K562 treated with DMSO at 1 percent for 12 hours (cell line): ENCODE results near the gene LMNA. TPM values are rescaled to one million over a fixed set of nuclear protein-coding genes. Genes with fewer than 3 reads are reported as not detected.

Source experiments
- total RNA-seq: library from RNA; unstranded; fragments of 300-600 nt; gene quantifications from 2 replicates; pipeline ENCODE4 v1.2.3, GENCODE V29; 2022; ENCODE audit not compliant: insufficient read depth

LMNA gene
- 239 and 270 TPM in 2 replicates for total RNA-seq

DNA sequence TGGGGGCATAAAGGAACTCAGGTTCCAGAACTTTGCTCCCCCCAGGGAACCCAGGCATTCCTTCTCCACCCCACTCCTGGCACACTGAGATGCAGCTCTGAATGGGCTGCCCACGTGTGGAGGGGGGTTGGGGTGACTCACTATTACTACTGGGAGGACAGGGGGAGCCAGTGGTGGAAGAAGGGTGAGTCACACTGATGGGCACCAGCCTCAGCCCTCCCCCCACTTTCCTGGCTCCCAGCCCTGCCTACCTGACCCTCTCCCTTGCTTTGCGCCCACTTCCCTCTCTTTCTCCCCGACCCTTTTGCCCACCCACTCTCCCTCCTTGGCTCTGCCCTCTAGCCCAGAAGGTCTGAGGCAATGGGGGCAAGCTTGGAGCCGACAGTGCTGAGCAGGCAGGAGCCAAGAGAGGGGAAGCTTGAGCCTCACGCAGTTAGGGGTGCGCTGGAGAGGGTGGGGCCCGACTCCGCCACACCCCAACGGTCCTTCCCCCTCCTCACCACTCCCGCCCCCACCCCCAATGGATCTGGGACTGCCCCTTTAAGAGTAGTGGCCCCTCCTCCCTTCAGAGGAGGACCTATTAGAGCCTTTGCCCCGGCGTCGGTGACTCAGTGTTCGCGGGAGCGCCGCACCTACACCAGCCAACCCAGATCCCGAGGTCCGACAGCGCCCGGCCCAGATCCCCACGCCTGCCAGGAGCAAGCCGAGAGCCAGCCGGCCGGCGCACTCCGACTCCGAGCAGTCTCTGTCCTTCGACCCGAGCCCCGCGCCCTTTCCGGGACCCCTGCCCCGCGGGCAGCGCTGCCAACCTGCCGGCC lies at the start of gene LMNA:
Gene LMNA (plus strand): TSS at position 611 of the 818 bp plus-strand sequence. CDS start 208 bp downstream, outside the sequence.

DNA sequence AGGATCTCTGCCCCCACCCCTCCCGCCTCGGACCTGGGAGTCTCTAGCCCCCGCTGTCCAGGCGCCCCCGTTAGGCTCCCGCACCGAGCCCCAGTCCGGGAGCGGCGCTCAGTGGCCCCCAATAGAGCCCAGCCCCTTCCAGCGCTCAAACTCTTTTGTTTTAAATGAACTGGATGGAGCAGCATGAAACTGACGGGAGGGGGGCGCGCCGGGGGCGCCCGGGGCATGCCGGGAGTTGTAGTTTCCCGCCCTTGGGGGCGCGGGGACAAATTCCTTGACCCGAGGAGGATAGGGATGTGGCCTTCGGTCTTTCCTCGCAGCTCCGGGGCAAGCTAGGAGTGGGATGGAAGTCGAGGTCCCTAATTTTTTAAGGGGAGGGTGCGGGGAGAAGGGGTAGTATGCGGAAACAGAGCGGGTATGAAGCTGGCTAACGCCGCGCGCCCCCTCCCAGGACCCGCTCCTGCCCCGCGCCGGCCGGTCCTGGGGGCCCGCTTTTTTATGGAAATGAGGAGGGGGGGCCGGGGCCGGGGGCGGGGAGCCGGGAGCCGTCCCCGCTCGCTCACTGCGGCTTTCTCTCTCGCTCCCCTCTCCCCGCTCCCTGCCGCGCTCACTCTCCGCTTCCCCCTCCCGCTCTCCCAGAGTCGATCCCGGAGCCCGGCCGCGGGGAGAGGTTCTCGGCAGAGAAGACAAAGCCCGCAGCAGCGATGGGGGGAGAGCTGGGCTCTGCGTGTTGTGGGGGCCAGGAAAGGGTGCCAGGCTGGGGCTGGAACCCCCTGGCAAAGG lies 32.0 kb upstream of the LMNA start, which contains the start of gene MEX3A:
Gene MEX3A (minus strand): TSS at position 157 of the 783 bp plus-strand sequence. CDS start 467 bp downstream, outside the sequence.

GRCh38 chr1:156153362-156153761 lies 38.9 kb downstream of the LMNA start, which contains the start of gene SEMA4A:
TSS of gene SEMA4A (plus strand) at chr1:156153585. CDS start at chr1:156154579, 994 bp downstream.

Other genes starting within 250 kb of the LMNA start
- 32.2 and 44.4 TPM in 2 replicates for gene RIT1, start 203.4 kb upstream of the LMNA start, total RNA-seq
- 18.5 and 52.6 TPM in 2 replicates for gene KHDC4, start 180.3 kb upstream of the LMNA start, total RNA-seq
- gene RXFP4, start 173.1 kb upstream of the LMNA start, total RNA-seq, result not detected in 2 replicates
- 116 and 179 TPM in 2 replicates for gene ARHGEF2, start 136.2 kb upstream of the LMNA start, total RNA-seq
- 370 and 380 TPM in 2 replicates for gene SSR2, start 93.8 kb upstream of the LMNA start, total RNA-seq
- 23.4 and 46.6 TPM in 2 replicates for gene UBQLN4, start 60.9 kb upstream of the LMNA start, total RNA-seq
- 90.5 and 94.8 TPM in 2 replicates for gene LAMTOR2, start 59.9 kb upstream of the LMNA start, total RNA-seq
- gene RAB25, start 53.6 kb upstream of the LMNA start, total RNA-seq, result not detected in 2 replicates
- gene MEX3A, start 32.2 kb upstream of the LMNA start, total RNA-seq, result 0.96 and 5.5 TPM in 2 replicates
- 1.6 TPM in 1 of 2 replicates, not detected in the other for gene SEMA4A, start 38.9 kb downstream of the LMNA start, total RNA-seq
- gene SLC25A44, start 79.4 kb downstream of the LMNA start, total RNA-seq, result 9.3 and 18.5 TPM in 2 replicates
- gene PMF1, start 98.3 kb downstream of the LMNA start, total RNA-seq, result 96.6 and 113 TPM in 2 replicates
- not detected in 2 replicates for gene BGLAP, start 127.5 kb downstream of the LMNA start, total RNA-seq
- 4.1 and 4.5 TPM in 2 replicates for gene PAQR6, start 133.3 kb downstream of the LMNA start, total RNA-seq
- 36.7 and 73.9 TPM in 2 replicates for gene SMG5, start 168.1 kb downstream of the LMNA start, total RNA-seq
- gene TMEM79, start 169.6 kb downstream of the LMNA start, total RNA-seq, result 3.2 and 7.2 TPM in 2 replicates
- 33.1 and 35.7 TPM in 2 replicates for gene GLMP, start 181.0 kb downstream of the LMNA start, total RNA-seq
- gene VHLL, start 184.6 kb downstream of the LMNA start, total RNA-seq, result not detected in 2 replicates
- gene CCT3, start 223.6 kb downstream of the LMNA start, total RNA-seq, result 311 and 326 TPM in 2 replicates
- 3.8 TPM in 1 of 2 replicates, not detected in the other for gene TSACC, start 223.8 kb downstream of the LMNA start, total RNA-seq